NCI-H2081 (cell line): ENCODE measurements around the gene STK4.
A peak's percentile ranks its signal among the peaks of the same experiment; 100 is the strongest.

ENCODE experiments used
- DNase-seq, 2 experiments: peaks; one replicate each; lab custom pipeline; 2025; lab: John Stamatoyannopoulos, UW

The STK4 gene

GRCh38 chr20:44966030-44966961 lies at the start of gene STK4:
TSS of gene STK4 (plus strand) at chr20:44966512. CDS start at chr20:44966569, 57 bp downstream.
- peak; percentile 94 to 95 for DNase-seq

- DNase-seq: no peak
These were observed 49.7 kb upstream of the STK4 start for GRCh38 chr20:44916586-44916985.

GRCh38 chr20:44917399-44917798 lies 48.9 kb upstream of the STK4 start:
- no peak for DNase-seq

GRCh38 chr20:44918342-44918741 lies 48.0 kb upstream of the STK4 start:
- no peak for DNase-seq

- DNase-seq: no peak
These were observed 47.6 kb upstream of the STK4 start for GRCh38 chr20:44918761-44919160.

- DNase-seq: no peak
These were observed 44.9 kb upstream of the STK4 start for GRCh38 chr20:44921447-44921846.

- no peak for DNase-seq
These were observed 41.8 kb upstream of the STK4 start for GRCh38 chr20:44924541-44924940.

GRCh38 chr20:44928595-44928994 lies 37.7 kb upstream of the STK4 start:
- no peak for DNase-seq

GRCh38 chr20:44930517-44931168 lies 35.7 kb upstream of the STK4 start:
- DNase-seq: no peak

GRCh38 chr20:44931911-44932310 lies 34.4 kb upstream of the STK4 start:
- no peak for DNase-seq

GRCh38 chr20:44932916-44933315 lies 33.4 kb upstream of the STK4 start:
- DNase-seq: no peak

- no peak for DNase-seq
These were observed 29.8 kb upstream of the STK4 start for GRCh38 chr20:44936510-44936909.

- no peak for DNase-seq
These were observed 27.7 kb upstream of the STK4 start for GRCh38 chr20:44938637-44939036.

- no peak for DNase-seq
These were observed 25.1 kb upstream of the STK4 start for GRCh38 chr20:44941120-44941691.

- no peak for DNase-seq
These were observed 23.9 kb upstream of the STK4 start for GRCh38 chr20:44942264-44942973.

- DNase-seq: no peak
These were observed 22.5 kb upstream of the STK4 start for GRCh38 chr20:44943828-44944227.

GRCh38 chr20:44945261-44945660 lies 21.1 kb upstream of the STK4 start:
- DNase-seq: no peak

- DNase-seq: no peak
These were observed 19.9 kb upstream of the STK4 start for GRCh38 chr20:44946271-44946852.

GRCh38 chr20:44948107-44948506 lies 18.2 kb upstream of the STK4 start:
- DNase-seq: no peak

- no peak for DNase-seq
These were observed 17.8 kb upstream of the STK4 start for GRCh38 chr20:44948513-44948912.

GRCh38 chr20:44950368-44950767 lies 15.9 kb upstream of the STK4 start:
- no peak for DNase-seq

GRCh38 chr20:44952731-44953130 lies 13.6 kb upstream of the STK4 start:
- no peak for DNase-seq
